HG02798 (cell line): ENCODE results near the gene TTYH3.
A peak's percentile ranks its signal among the peaks of the same experiment; 100 is the strongest.
"Not testable (repeated sequence)": the region's sequence is repeated elsewhere in the genome, so short reads cannot be mapped to it uniquely, and the experiment has no call there.

ENCODE experiments used
- ATAC-seq: cut with Tn5 transposase; IDR thresholded peaks from one replicate; pipeline ENCODE4 v1.9.1; 2021; ENCODE audit warnings: mild to moderate bottlenecking; ENCODE audit not compliant: unreplicated experiment, poor library complexity

TTYH3 gene

GRCh38 chr7:2631946-2632732 is at the start of gene TTYH3:
TTYH3 (plus strand) TSS chr7:2631986; CDS start chr7:2632156, 170 bp downstream.
- ATAC-seq = peak; percentile 51

- ATAC-seq = no peak
Observed at GRCh38 chr7:2582006-2582735, 49.6 kb upstream of the TTYH3 start.

GRCh38 chr7:2583798-2584580 is 47.8 kb upstream of the TTYH3 start:
- ATAC-seq = no peak

- ATAC-seq = no peak
Observed at GRCh38 chr7:2585446-2585845, 46.3 kb upstream of the TTYH3 start.

GRCh38 chr7:2586326-2587020 is 45.3 kb upstream of the TTYH3 start:
- no peak for ATAC-seq

- no peak for ATAC-seq
Observed at GRCh38 chr7:2587134-2587533, 44.7 kb upstream of the TTYH3 start.

- no peak for ATAC-seq
Observed at GRCh38 chr7:2587778-2588177, 44.0 kb upstream of the TTYH3 start.

GRCh38 chr7:2589341-2589740 is 42.4 kb upstream of the TTYH3 start:
- ATAC-seq = no peak

- ATAC-seq = not testable (repeated sequence)
Observed at GRCh38 chr7:2589941-2590340, 41.8 kb upstream of the TTYH3 start.

GRCh38 chr7:2592375-2592865 is 39.4 kb upstream of the TTYH3 start:
- no peak for ATAC-seq

- no peak for ATAC-seq
Observed at GRCh38 chr7:2593036-2593727, 38.6 kb upstream of the TTYH3 start.

- ATAC-seq = no peak
Observed at GRCh38 chr7:2594599-2594998, 37.2 kb upstream of the TTYH3 start.

GRCh38 chr7:2595258-2595860 is 36.4 kb upstream of the TTYH3 start:
- ATAC-seq = no peak

- no peak for ATAC-seq
Observed at GRCh38 chr7:2596464-2597272, 35.1 kb upstream of the TTYH3 start.

GRCh38 chr7:2597273-2597640 is 34.5 kb upstream of the TTYH3 start:
- ATAC-seq = no peak

GRCh38 chr7:2598154-2598823 is 33.5 kb upstream of the TTYH3 start:
- ATAC-seq = no peak

- no peak for ATAC-seq
Observed at GRCh38 chr7:2601065-2601464, 30.7 kb upstream of the TTYH3 start.

GRCh38 chr7:2601907-2602306 is 29.9 kb upstream of the TTYH3 start:
- no peak for ATAC-seq
